SK-N-SH (cell line): Measurements from ENCODE around the gene RGMA. TPM values are rescaled to one million over a fixed set of nuclear protein-coding genes. Genes with fewer than 3 reads are reported as not detected.

Experiments used
- CTCF ChIA-PET: fragments of 300-600, 350-600 bp; formaldehyde crosslinking; extraction: SDS; loops from one replicate; lab custom pipeline; 2021; lab: Yijun Ruan, JAX
- POLR2A ChIA-PET: fragments of 350-600 bp; sonication (Branson Sonifier 250); formaldehyde crosslinking; extraction: SDS; loops from one replicate; lab custom pipeline; 2020; ENCODE audit warnings: antibody characterized with exemption, inconsistent platforms; lab: Yijun Ruan, JAX
- DNase-seq: peaks from one replicate; pipeline ENCODE4 v3.0.0; 2012
- H2AFZ ChIP-seq: fragments of 200-600 bp; sonication (generic); 2 replicates; pipeline ENCODE4 v1.8.1; 2016; ENCODE audit warnings: antibody characterized with exemption, mild to moderate bottlenecking, low read depth
- H3F3A ChIP-seq: fragments of 200-600 bp; sonication (generic); replicated peaks from 2 replicates; pipeline ENCODE3; 2016; ENCODE audit warnings: antibody characterized with exemption, mild to moderate bottlenecking; ENCODE audit not compliant: insufficient read depth
- H3K27ac ChIP-seq, 2 experiments: fragments of 200-500 bp in 1 of 2; fragments of 200-600 bp in 1 of 2; sonication (Bioruptor generic) in 1 of 2; sonication (generic), shearing (Covaris generic) in 1 of 2; 2 replicates each; pipeline versions ENCODE4 v1.5.1 to v1.6.1; 2014 to 2016; ENCODE audit warnings: low read depth in 2 of 2, inconsistent platforms in 1 of 2, low read length in 1 of 2, mild to moderate bottlenecking in 1 of 2, mixed read lengths in 1 of 2
- H3K27me3 ChIP-seq: fragments of 200-600 bp; sonication (generic), shearing (Covaris generic); 2 replicates; pipeline ENCODE4 v1.6.1; 2016; ENCODE audit warnings: mixed run types; ENCODE audit not compliant: insufficient read depth
- H3K36me3 ChIP-seq, 2 experiments: fragments of 200-500 bp in 1 of 2; fragments of 200-600 bp in 1 of 2; sonication (Bioruptor generic) in 1 of 2; sonication (generic) in 1 of 2; replicated peaks in 1 of 2; 2 replicates each; pipeline versions ENCODE3 to v1.5.1; 2014 to 2016; ENCODE audit warnings: low read length in 1 of 2, mild to moderate bottlenecking in 1 of 2; ENCODE audit not compliant: insufficient read depth in 2 of 2, control insufficient read depth in 1 of 2
- H3K4me1 ChIP-seq, 2 experiments: fragments of 200-500 bp in 1 of 2; fragments of 200-600 bp in 1 of 2; sonication (Bioruptor generic) in 1 of 2; sonication (generic), shearing (Covaris generic) in 1 of 2; 2 replicates each; pipeline versions ENCODE4 v1.5.1 to v1.6.1; 2014 to 2016; ENCODE audit warnings: low read depth in 1 of 2, low read length in 1 of 2, mixed run types in 1 of 2; ENCODE audit not compliant: insufficient read depth in 2 of 2, control insufficient read depth in 1 of 2
- H3K4me2 ChIP-seq: fragments of 200-600 bp; sonication (generic), shearing (Covaris generic); 2 replicates; pipeline ENCODE4 v1.6.1; 2017; ENCODE audit warnings: mixed run types
- H3K4me3 ChIP-seq, 2 experiments: fragments of 200-500 bp in 1 of 2; fragments of 200-600 bp in 1 of 2; sonication (Bioruptor generic) in 1 of 2; sonication (generic), shearing (Covaris generic) in 1 of 2; 2 replicates each; pipeline versions ENCODE4 v1.5.1 to v1.8.1; 2014 to 2016; ENCODE audit warnings: low read depth in 2 of 2, inconsistent platforms in 1 of 2, low read length in 1 of 2, mild to moderate bottlenecking in 1 of 2, mixed read lengths in 1 of 2, moderate library complexity in 1 of 2
- H3K79me2 ChIP-seq: fragments of 200-600 bp; sonication (generic); 2 replicates; pipeline ENCODE4 v1.8.1; 2017; ENCODE audit warnings: mild to moderate bottlenecking; ENCODE audit not compliant: insufficient read depth
- H3K9ac ChIP-seq: fragments of 200-600 bp; sonication (generic); 2 replicates; pipeline ENCODE4 v1.6.1; 2017; ENCODE audit warnings: mixed run types
- H3K9me2 ChIP-seq: fragments of 200-600 bp; sonication (generic); 2 replicates; pipeline ENCODE4 v1.6.1; 2017; ENCODE audit warnings: mixed run types
- H3K9me3 ChIP-seq: fragments of 200-600 bp; sonication (generic); 2 replicates; pipeline ENCODE4 v1.6.1; 2017; ENCODE audit warnings: mixed run types, mild to moderate bottlenecking, moderate library complexity
- H4K20me1 ChIP-seq: fragments of 200-600 bp; sonication (generic); 2 replicates; pipeline ENCODE4 v1.6.1; 2017; ENCODE audit warnings: mild to moderate bottlenecking, mixed run types; ENCODE audit not compliant: insufficient read depth
- CHD2 ChIP-seq: fragments of 150-350 bp; IDR thresholded peaks from 2 replicates; pipeline ENCODE4 v1.6.1; 2018; ENCODE audit warnings: low read length; ENCODE audit not compliant: partially characterized antibody
- ELF1 ChIP-seq: IDR thresholded peaks from 2 replicates; pipeline ENCODE4 v1.4.0; 2012
- EP300 ChIP-seq, 2 experiments: IDR thresholded peaks; 2 replicates each; pipeline versions ENCODE4 v1.4.0 to v1.6.1; 2012; ENCODE audit warnings: borderline replicate concordance in 1 of 2, low read depth in 1 of 2, low read length in 1 of 2
- EZH2phosphoT487 ChIP-seq: fragments of 200-600 bp; sonication (generic); IDR thresholded peaks from 2 replicates; pipeline ENCODE4 v1.6.1; 2017; ENCODE audit warnings: low read depth, mixed run types, mild to moderate bottlenecking, antibody characterized with exemption, moderate library complexity, borderline replicate concordance
- FOSL2 ChIP-seq: IDR thresholded peaks from 2 replicates; pipeline ENCODE4 v1.4.0; 2012; ENCODE audit warnings: low read depth, mild to moderate bottlenecking, moderate library complexity, borderline replicate concordance
- JUND ChIP-seq: IDR thresholded peaks from 2 replicates; pipeline ENCODE4 v1.4.0; 2012
- MXI1 ChIP-seq: IDR thresholded peaks from 2 replicates; pipeline ENCODE4 v1.6.1; 2012; ENCODE audit warnings: mild to moderate bottlenecking, low read depth, low read length, improper control_type of control experiment
- NFIC ChIP-seq: IDR thresholded peaks from 2 replicates; pipeline ENCODE4 v1.4.0; 2012; ENCODE audit warnings: borderline replicate concordance
- NRF1 ChIP-seq: IDR thresholded peaks from 2 replicates; pipeline ENCODE4 v1.6.1; 2012; ENCODE audit warnings: low read depth, mild to moderate bottlenecking, low read length
- RAD21 ChIP-seq: IDR thresholded peaks from 2 replicates; pipeline ENCODE4 v1.6.1; 2012; ENCODE audit warnings: mild to moderate bottlenecking, low read length
- RFX5 ChIP-seq: IDR thresholded peaks from 2 replicates; pipeline ENCODE4 v1.6.1; 2012; ENCODE audit warnings: mild to moderate bottlenecking, improper control_type of control experiment, low read length
- RXRA ChIP-seq: IDR thresholded peaks from 2 replicates; pipeline ENCODE4 v1.4.0; 2012; ENCODE audit warnings: low read depth, mild to moderate bottlenecking, borderline replicate concordance
- SIN3A ChIP-seq: IDR thresholded peaks from 2 replicates; pipeline ENCODE4 v1.6.1; 2012; ENCODE audit warnings: low read depth, mild to moderate bottlenecking, low read length, moderate library complexity, borderline replicate concordance
- TAF1 ChIP-seq: IDR thresholded peaks from 2 replicates; pipeline ENCODE4 v1.6.1; 2012; ENCODE audit warnings: low read depth, mild to moderate bottlenecking, low read length, moderate library complexity, borderline replicate concordance
- TCF12 ChIP-seq: IDR thresholded peaks from 2 replicates; pipeline ENCODE4 v1.4.0; 2012
- TEAD4 ChIP-seq: IDR thresholded peaks from 2 replicates; pipeline ENCODE4 v1.4.0; 2012; ENCODE audit warnings: mild to moderate bottlenecking, borderline replicate concordance; ENCODE audit not compliant: insufficient read depth
- YY1 ChIP-seq: IDR thresholded peaks from 2 replicates; pipeline ENCODE4 v1.4.0; 2012; ENCODE audit warnings: low read depth, mild to moderate bottlenecking
- WGBS: methylation state at CpG from one replicate; pipeline ENCODE4 v1.1.6; 2017; ENCODE audit warnings: low lambda C conversion rate; 5-methylcytosine and 5-hydroxymethylcytosine counted together
- polyA plus RNA-seq, 3 experiments: library from polyadenylated mRNA; depleted of rRNA; stranded (reverse); fragments of >200 nt; gene quantifications; 2 replicates each; pipeline ENCODE4 v1.2.3, GENCODE V29; 2012
- TF ChIP-seq, protein P1 (sequence below): IDR thresholded peaks from 2 replicates; pipeline ENCODE4 v1.4.0; 2012; ENCODE audit warnings: low read depth, borderline replicate concordance
- TF ChIP-seq, protein P2 (sequence below): IDR thresholded peaks from 2 replicates; pipeline ENCODE4 v1.4.0; 2012; ENCODE audit warnings: low read depth, borderline replicate concordance
- TF ChIP-seq, protein P3 (sequence below): fragments of 150-350 bp; IDR thresholded peaks from 2 replicates; pipeline ENCODE4 v1.6.1; 2017; ENCODE audit warnings: antibody characterized with exemption, low read length, low read depth, borderline replicate concordance
- TF ChIP-seq, protein P4 (sequence below): fragments of 200-600 bp; sonication (generic); IDR thresholded peaks from 2 replicates; pipeline ENCODE4 v1.6.1; 2017; ENCODE audit warnings: antibody characterized with exemption, mild to moderate bottlenecking, moderate library complexity
- TF ChIP-seq, protein P5 (sequence below): IDR thresholded peaks from 2 replicates; pipeline ENCODE4 v1.4.0; 2012; ENCODE audit warnings: low read depth

The RGMA gene
- polyA plus RNA-seq, 1 of the 3 experiments (the other 2 are of a cell fraction) = 1.5 TPM

DNA sequence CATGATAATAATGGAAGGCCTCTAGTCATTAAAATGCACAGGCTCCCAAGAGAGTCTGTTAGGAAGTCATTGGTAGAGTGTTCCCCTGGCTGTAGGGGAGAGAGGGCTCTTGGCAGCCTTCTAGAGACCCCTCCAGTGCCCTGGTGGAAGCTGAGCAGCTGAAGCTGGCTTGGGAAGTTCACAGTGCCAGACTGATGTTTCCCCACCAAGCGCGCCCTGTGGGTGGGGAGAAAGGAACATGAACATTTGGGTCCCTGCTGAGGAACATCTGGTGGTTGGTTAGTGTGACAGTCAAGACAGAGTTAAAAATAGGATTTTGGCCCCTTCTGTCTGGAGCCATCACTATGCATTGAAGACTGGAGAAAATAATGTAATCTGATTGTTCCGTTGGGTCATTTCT, 37.1 kb upstream of the RGMA start:
- Histone ChIP-seq H2AFZ (no peak overlapping the region), H3K27ac (no peak overlapping the region), H4K20me1 (no peaks in the 10 kb centered on the region), H3F3A (no peaks in the 10 kb centered on the region), H3K36me3 (no peaks in the 10 kb centered on the region), H3K4me1 (peaks cover 0 to 5% of the 10 kb centered on the region in 2 experiments; a peak in 1 of 4 replicates), H3K27me3 (no peaks in the 10 kb centered on the region), H3K9ac (no peak overlapping the region), H3K4me2 (no peak overlapping the region), H3K4me3 (no peak overlapping the region), H3K9me3 (no peaks in the 10 kb centered on the region), H3K79me2 (no peaks in the 10 kb centered on the region), H3K9me2 (no peaks in the 10 kb centered on the region)
- DNase-seq = no peak
- 94% methylated on average over 3 of the region's 3 CpGs for WGBS
- CTCF ChIA-PET = no interaction called here
- POLR2A ChIA-PET = no interaction called here
- TF ChIP-seq, protein P1, sequence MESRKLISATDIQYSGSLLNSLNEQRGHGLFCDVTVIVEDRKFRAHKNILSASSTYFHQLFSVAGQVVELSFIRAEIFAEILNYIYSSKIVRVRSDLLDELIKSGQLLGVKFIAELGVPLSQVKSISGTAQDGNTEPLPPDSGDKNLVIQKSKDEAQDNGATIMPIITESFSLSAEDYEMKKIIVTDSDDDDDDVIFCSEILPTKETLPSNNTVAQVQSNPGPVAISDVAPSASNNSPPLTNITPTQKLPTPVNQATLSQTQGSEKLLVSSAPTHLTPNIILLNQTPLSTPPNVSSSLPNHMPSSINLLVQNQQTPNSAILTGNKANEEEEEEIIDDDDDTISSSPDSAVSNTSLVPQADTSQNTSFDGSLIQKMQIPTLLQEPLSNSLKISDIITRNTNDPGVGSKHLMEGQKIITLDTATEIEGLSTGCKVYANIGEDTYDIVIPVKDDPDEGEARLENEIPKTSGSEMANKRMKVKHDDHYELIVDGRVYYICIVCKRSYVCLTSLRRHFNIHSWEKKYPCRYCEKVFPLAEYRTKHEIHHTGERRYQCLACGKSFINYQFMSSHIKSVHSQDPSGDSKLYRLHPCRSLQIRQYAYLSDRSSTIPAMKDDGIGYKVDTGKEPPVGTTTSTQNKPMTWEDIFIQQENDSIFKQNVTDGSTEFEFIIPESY = no peak
- no peak for TF ChIP-seq NRF1
- no peak for TF ChIP-seq RAD21
- no peak for TF ChIP-seq TEAD4
- no peak for TF ChIP-seq FOSL2
- TF ChIP-seq RFX5 = no peak
- no peak for TF ChIP-seq JUND
- TF ChIP-seq ELF1 = no peak
- no peak for TF ChIP-seq MXI1
- TF ChIP-seq CHD2 = no peak
- no peak for TF ChIP-seq EP300 (IDR thresholded peaks at IDR 0.05; ENCODE audit: borderline replicate concordance in 1 of 2, low read depth in 1 of 2, low read length in 1 of 2)
- TF ChIP-seq YY1 = no peak
- TF ChIP-seq, protein P2, sequence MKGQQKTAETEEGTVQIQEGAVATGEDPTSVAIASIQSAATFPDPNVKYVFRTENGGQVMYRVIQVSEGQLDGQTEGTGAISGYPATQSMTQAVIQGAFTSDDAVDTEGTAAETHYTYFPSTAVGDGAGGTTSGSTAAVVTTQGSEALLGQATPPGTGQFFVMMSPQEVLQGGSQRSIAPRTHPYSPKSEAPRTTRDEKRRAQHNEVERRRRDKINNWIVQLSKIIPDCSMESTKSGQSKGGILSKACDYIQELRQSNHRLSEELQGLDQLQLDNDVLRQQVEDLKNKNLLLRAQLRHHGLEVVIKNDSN = no peak
- TF ChIP-seq TCF12 = no peak
- TF ChIP-seq RXRA = no peak

DNA sequence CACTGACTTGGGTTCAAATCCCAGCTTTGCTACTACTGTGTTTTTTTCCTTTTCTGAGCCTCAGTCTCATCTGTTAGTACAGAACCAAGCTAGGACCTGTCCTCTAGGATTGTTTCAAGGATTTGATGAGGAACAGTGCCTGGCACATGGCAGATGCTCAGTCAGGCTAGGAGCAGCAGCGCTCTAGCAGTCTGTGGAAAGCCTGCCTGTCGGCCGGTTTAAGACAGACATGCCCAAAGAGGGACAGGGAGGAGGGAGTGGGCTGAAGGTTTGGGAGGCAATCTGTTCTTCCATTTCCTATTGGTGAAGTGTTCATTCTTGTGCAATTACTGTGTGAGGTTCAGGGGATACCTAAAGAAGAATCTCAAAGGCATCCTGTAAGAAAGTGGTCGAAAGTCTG, 35.1 kb upstream of the RGMA start:
- H3K27ac ChIP-seq = no peak overlapping the region
- H3K79me2 ChIP-seq = no peaks in the 10 kb centered on the region
- no peak for DNase-seq
- POLR2A ChIA-PET = interaction anchor here (0.7 kb wide), 1 partner anchor 23 kb away, joined by 3 read pairs; no protein-coding TSS in a partner anchor
- CTCF ChIA-PET = interaction anchor here (0.9 kb wide), 1 partner anchor 34 kb away, joined by 3 read pairs; no protein-coding TSS in a partner anchor
- no peaks in the 10 kb centered on the region for H3K9me2 ChIP-seq
- H3K4me2 ChIP-seq = no peak overlapping the region
- H3K36me3 ChIP-seq = no peaks in the 10 kb centered on the region
- no peaks in the 10 kb centered on the region for H4K20me1 ChIP-seq
- H3K4me3 ChIP-seq = no peak overlapping the region
- no peaks in the 10 kb centered on the region for H3K9me3 ChIP-seq
- no peaks in the 10 kb centered on the region for H3K4me1 ChIP-seq
- no peaks in the 10 kb centered on the region for H3F3A ChIP-seq
- H3K9ac ChIP-seq = no peak overlapping the region
- 64% methylated on average over 4 of the region's 4 CpGs for WGBS
- no peaks in the 10 kb centered on the region for H3K27me3 ChIP-seq
- no peak overlapping the region for H2AFZ ChIP-seq
- TF ChIP-seq RAD21 (no peak), EZH2phosphoT487 (no peak), SIN3A (no peak), NFIC (no peak), RFX5 (no peak), TAF1 (no peak), CHD2 (no peak), TEAD4 (no peak)
- TF ChIP-seq, protein P3, sequence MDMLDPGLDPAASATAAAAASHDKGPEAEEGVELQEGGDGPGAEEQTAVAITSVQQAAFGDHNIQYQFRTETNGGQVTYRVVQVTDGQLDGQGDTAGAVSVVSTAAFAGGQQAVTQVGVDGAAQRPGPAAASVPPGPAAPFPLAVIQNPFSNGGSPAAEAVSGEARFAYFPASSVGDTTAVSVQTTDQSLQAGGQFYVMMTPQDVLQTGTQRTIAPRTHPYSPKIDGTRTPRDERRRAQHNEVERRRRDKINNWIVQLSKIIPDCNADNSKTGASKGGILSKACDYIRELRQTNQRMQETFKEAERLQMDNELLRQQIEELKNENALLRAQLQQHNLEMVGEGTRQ = no peak
- TF ChIP-seq, protein P2 = no peak
- TF ChIP-seq, protein P4, sequence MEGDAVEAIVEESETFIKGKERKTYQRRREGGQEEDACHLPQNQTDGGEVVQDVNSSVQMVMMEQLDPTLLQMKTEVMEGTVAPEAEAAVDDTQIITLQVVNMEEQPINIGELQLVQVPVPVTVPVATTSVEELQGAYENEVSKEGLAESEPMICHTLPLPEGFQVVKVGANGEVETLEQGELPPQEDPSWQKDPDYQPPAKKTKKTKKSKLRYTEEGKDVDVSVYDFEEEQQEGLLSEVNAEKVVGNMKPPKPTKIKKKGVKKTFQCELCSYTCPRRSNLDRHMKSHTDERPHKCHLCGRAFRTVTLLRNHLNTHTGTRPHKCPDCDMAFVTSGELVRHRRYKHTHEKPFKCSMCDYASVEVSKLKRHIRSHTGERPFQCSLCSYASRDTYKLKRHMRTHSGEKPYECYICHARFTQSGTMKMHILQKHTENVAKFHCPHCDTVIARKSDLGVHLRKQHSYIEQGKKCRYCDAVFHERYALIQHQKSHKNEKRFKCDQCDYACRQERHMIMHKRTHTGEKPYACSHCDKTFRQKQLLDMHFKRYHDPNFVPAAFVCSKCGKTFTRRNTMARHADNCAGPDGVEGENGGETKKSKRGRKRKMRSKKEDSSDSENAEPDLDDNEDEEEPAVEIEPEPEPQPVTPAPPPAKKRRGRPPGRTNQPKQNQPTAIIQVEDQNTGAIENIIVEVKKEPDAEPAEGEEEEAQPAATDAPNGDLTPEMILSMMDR = no peak
- TF ChIP-seq, protein P5, sequence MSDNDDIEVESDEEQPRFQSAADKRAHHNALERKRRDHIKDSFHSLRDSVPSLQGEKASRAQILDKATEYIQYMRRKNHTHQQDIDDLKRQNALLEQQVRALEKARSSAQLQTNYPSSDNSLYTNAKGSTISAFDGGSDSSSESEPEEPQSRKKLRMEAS = no peak
